ENCODE data around the gene TMEM9B.
"Not testable (repeated sequence)": the region's sequence is repeated elsewhere in the genome, so short reads cannot be mapped to it uniquely, and the experiment has no call there.

Gene TMEM9B

DNA sequence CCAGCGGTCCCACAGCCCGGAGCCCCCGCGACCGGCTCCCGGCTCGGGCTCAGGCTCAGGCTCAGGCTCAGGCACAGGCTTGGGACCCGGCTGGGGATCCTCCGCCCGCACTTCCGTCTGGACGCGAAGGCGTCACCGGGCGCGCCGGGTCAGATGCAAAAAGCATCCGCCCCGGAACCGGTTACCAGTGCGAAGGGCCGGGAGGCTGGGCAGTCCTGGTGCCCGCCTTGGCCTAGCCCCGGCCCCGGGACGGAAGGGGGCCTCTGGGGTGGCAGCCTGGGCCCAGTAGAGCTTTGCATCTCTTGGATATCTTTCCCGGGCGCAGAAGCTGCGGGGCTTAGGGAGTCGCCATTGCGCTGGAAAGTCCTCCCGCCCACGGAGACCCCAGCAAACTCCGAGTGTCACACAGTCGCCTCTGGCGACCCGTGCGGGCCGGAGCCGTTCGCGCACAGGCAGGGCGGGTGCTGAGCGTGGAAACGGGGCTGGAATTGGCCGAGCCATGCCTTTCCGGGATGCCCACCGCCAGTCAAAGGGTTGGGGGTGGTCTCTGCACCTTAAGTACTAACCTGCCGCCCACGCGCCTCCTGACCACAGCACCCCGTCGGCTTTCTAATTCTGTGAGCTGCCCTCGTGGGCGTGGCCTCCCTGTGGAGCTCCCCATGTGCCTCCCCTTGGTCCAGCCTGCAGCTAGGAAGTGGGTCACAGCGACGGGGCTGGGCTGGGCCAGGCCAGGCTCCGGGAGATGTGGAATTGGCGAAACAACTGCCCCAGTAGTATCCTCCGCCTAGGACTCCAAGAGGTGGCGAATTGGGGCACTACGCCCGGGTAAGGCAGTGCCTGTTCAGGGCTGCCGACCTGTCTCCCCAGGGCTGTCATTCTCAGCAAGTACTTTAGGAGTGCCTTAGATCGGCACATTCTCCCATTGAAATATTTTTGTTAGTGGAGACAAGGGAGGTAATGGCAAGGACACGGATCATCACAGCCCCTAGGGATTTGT, at the start of gene TMEM9B:
TMEM9B (minus strand) TSS at position 119 of the 997 bp plus-strand sequence. CDS start 129 bp downstream, outside the sequence.
- peak; percentile 83 for DNase-seq

DNA sequence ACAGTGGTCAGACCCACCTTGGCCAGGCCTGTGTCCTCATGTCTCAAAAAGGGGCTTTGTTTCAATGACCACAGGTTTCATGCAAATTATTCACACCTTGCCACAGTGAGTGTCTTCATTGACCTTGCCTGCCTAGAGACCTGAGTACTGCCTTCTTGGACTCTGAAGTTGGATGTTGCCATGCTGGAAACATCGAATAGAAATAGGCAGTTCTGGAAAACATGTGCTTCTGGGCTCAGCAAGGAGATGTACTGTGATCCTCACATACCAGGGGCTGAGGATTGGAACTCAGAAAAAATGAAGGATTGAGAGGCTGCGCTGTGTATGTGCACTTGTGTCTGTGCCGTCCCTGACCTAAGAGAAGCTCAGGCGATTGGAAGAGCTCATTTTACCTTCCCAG, 49.1 kb upstream of the TMEM9B start:
- no peak for DNase-seq

DNA sequence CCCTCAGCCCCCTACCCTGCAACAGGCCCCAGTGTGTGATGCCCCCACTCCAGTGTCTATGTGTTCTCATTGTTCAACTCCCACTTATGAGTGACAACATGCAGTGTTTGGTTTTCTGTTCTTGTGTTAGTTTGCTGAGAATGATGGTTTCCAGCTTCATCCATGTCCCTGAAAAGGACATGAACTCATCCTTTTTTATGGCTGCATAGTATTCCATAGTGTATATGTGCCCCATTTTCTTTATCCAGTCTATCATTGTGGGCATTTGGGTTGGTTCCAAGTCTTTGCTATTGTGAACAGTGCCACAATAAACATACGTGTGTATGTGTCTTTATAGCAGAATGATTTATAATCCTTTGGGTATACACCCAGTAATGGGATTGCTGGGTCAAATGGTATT, 45.3 kb upstream of the TMEM9B start:
- DNase-seq = not testable (repeated sequence)

DNA sequence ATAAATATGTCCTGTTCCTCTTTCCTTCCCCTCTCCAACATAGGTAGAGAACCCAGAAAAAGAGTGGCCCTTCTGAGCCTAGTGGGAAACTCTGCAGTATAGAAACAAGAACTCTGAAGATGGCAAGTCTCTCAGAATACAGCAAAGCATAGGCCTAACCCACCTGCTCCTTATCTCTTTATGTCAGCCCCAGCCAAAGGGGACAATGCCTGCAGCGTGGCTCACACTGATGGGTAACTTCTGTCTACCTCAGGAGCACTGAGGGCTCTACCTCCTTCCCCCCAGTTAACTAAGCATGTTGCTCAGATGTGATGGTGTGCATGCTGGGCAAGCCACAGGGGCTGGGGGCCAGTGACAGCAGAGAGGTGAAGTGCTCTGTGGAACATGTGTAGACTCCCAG, 44.4 kb upstream of the TMEM9B start:
- no peak for DNase-seq

DNA sequence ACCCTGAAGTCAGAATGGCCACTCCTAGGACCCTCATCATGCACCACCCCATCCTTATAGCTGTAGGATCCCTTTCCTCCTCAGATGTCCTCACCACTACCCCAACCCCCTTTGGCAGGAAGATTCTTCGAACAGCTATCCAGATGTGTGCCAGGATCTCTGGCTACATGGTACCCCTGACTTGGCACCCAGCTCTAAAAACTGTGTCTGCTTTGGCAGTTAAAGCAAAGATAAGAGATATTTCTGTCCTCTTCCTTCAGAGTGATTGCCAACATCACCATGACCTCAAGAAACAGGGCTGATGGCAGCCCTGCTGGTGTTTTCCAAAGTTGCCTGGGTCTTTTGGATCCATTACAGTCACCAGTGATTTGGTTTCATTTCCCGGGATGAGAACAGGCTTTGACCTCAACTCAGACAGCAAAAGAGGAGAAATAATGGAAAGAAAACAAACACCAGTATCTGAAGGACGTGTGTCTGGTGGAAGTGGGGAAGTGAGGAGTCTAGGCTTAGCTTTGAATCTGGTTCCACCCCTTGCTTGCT, 43.8 kb upstream of the TMEM9B start:
- DNase-seq = no peak

DNA sequence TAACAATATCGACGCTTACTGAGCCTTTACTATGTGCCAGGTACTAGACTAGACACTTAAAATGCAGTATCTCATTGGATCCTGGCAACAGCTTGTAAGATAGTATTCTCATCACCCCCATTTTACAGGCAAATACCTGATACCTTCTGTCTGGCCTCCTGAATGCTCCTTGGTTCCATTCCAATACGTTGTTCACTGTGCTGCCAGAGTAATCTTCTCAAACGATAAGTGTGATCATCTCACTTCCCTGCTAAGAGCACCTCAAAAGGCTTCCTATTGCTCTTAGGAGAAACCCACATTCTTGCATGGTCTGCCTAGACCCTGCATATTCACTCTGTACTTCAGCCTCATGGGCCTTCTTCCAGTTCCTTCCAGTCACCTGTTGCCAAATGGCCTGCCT, 40.8 kb upstream of the TMEM9B start:
- DNase-seq = no peak

DNA sequence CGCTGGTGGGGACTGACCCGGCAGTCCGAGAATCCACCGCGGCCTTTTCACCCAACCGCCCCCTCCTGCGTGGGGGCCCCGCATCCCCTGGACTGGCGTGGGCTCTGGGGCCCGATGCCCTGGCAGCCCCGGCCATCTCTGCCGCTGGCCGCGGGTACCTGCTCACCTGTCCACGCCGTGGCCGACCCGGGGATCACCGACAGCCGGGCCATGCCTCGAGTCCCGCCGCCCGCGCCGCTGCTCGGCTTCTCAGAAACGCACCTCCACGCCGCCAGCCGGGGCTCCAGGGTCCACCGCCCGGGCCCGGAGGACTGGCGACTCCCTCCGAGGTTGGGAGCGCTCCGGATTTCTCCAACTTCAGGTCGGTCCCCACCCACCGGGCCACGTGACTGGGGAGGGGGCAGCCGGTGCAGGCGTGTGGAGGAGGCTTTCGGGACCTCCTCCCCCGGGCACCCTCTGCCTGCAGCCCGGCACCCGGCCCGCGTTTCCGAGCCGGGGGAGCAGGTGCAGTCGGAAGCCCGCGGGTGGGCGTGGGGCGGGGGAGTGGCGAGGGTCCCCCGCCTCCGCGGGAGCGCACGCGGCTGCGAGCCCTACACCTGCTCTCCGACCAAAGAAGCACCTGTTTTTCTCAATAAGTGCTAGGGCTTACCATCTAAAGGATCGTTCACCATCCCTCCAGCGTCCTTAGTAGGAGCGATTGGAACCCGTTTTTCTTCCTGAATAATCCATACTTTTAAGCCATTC, 40.1 kb upstream of the TMEM9B start:
- DNase-seq = no peak

DNA sequence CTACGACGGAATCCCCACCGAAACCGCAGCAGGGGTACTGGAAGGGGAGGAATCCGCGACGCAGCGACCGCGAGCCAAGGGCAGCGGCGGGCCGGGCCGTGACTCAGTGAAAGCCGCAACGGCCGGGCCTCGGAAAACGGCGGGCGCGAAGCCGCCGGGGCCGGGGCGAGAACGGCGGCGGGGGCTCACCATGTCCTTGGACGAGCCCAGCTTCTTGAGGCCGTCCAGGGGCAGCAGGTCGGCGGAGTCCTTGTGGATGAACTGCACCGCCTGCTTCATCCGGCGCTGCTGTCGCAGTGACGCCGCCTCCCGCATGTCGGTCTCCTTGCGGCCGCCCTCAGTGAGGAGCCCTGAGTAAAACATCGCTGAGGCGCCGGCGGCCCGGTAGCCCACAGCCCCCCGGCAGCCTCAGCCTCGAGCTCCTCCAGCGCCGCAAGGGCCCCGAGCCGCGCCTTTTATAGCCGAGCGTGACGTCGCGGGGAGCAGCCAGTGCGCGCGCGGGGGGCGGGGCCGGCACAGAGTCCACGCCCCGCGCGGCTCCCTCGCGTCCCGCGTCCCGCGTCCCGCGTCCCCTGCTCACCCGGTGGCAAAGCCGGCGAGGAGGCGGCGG, 39.4 kb upstream of the TMEM9B start, which contains the start of gene NRIP3:
NRIP3 (minus strand) TSS at position 429 of the 610 bp plus-strand sequence; CDS start at position 363, 66 bp downstream.
- DNase-seq = peak; percentile 70

DNA sequence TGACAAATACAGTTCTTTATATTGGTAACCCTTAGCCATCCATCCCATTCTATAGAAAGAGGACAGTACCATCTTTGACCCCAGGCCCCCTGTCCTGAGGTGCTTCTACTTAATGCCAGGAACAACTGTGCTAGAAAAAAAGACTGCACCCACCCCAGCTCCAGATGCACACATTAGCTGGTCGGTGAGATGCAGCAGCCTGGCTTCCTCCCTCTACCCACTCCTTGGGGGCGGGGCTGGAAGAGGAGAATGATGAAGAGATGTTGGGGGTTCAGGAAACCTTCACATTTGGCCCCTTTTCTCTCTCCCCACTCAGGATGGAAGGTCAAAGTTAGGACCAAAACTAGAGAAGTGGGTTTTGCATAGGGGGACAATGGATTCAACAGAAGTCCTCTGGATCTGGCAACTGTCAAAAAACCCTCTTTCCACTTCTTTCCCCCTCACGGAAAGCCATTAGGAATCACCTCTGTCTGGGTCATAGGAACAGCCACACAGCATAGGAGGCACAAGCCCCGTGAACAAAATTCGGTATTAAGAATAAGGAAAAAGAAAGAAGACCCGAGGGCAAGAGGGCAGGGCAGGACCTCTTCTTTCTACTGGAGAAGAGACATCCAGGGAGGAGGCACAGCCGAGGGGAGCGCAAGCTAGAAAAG, 38.8 kb upstream of the TMEM9B start:
- DNase-seq = peak; percentile 25

DNA sequence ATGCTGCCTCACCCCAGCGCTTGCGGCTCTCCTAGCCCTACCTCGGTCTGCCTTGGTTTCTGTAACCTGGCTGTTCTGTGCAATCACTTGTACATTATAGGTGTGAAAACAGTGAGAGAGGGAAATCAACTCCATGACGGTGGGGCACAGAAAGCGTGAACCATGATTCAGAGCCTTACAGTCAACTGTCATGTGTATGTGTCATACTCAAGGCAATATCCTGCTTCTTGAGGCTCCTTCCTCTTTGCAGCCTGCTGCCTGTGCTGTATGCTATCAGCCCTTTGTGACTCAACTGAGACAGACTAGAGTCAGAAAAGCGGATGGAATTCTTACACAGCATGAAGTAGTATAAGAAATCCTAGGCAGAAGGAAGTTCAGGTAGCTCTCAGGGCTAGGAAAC, 37.5 kb upstream of the TMEM9B start:
- peak; percentile 69 for DNase-seq

DNA sequence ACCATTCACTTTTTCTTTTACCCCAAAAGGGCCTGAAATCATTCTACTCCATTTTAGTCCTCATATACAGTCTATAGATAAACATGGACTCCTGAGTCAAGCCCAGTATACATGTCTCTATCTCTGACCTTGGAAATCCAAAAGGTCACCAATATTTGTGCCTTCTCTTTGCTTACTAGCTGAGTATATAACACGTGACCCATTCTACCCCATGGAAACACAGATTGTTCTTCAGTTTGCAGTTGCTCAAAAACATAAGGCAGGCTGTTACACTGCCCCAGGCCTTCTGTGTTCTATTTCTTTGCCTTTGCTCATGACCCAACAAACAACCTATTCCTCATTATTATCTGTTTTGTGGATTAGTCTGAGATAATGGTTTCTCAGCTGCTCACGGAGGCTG, 33.8 kb upstream of the TMEM9B start:
- no peak for DNase-seq

DNA sequence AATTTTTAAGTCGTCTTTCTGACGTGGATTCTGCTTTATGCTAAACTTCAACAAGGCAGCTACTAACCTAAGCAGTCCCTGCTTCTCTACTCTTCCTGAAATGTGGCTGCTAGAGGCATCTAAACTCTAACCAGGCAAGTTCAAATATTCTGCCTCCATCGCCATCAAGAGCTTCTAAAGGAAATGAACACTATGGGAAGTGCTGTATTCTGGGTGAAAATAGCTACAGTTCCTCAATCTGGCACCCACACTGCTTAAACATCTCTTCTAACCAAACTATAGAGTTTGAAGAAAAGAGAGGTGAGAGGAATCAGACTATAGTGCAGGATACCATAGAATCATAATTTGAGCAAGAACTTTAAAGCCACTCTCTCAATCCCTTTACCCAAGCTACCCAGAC, 33.2 kb upstream of the TMEM9B start:
- no peak for DNase-seq

DNA sequence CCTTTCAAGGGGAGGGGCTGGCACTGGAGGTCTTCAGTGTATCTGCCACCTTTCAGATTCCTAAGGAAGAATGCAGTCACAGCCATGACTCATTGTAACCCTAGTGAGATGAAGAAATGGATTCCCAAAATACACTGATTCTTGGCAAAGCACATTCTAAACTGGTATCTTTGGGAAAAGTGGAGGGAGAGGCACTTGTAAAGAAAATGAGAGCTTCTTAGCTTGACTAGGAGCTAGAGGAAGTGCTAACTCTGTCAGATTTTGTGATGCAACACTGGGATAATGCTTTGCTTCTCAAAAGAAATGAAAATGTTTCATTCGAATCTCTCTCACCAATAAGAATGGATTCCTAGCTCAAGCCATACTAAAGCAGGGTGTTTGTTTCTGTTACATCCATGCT, 25.2 kb upstream of the TMEM9B start:
- no peak for DNase-seq

DNA sequence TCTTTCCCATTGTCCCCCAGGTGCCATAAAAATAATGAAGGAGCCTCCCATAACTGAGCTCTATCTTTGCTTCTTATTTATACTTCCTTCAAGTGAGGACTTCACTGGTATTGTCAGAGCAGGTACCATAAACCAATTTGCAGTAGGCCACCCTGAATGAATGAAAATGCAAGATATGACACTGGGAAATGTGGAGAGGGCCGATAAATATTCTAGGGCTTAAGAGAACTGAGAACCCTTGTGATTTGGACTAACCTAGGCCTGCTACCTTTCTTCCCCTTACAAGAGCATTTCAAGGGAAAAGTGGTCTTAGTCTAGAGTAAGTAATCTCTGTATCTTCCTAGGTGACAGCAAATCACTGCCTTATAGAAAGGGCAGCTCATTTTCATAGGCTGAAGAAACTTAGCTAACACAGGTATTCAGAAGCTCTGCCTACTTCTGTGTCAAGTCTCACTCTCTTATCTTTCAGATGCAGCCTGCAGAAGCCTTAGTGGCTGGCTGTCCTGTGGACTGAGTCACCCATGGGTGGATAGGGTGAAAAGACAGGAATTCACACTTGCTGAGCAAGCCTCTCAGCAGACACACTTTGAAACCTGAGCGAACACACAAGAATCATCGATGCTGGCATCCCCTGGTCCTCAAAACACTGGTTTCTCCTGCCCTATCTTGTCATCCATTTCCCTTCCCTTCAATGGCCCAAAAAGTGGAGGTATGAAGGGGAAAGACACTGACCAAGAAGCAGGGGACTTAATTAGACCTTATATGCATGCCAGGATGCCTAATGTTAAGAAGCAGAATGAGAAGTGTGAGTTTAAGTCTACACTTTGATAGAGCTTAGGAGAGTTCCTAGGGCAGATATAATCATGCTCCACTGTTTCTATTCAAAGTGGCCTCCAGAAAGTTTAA, 24.3 kb upstream of the TMEM9B start:
- no peak for DNase-seq

DNA sequence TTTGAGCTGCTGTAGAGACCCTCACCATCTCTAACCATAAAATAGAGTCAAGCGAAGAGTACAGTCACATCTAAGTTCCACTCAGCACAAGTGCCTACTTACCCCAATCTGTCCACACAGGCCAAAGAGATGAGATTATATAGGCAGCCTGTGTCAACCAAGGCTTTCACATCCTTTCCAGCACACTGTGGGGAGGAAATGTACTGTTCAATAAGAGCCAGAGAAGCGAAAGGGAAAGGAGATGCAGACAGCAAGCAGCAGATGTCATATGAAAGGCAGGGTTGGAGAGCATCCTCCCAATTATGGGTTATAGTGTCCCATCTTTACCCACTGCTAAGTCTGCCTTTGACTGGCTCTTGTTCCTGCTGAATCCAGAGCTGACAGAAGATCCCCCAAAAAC, 23.2 kb upstream of the TMEM9B start:
- no peak for DNase-seq

DNA sequence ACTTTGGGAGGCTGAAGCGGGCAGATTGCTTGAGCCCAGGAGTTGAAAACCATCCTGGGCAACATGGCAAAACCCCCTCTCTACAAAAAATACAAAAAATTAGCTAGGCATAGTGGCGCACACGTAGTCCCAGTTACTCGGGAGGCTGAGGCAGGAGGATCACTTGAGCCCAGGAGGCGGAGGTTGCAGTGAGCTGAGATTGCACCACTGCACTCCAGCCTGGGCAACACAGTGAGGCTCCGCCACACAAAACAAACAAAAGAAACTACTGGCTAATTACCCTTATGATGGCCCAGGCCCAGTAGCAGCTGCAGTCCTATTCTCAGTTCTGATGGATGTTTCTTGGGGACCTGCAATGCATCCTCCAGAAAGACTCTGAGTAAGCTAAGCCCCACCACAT, 22.5 kb upstream of the TMEM9B start:
- not testable (repeated sequence) for DNase-seq

DNA sequence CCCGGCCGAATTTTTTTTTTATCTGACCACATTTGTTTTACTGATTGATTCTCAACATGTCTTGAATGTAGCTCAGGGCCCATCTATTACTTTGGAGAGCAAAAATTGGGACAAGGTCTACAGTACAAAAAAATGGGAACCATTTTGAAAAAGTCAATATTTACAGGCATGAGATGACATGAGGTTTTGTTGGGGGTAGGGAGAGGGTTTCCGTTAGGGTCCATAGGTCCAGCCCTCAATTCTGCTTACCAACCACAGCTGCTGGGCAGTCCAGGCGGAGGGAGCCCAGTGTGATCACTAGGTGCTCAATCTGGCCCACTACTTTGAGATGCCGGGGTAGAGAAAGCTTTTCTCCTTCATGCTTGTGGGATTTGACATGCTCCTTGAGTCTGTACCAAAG, 21.2 kb upstream of the TMEM9B start:
- no peak for DNase-seq

DNA sequence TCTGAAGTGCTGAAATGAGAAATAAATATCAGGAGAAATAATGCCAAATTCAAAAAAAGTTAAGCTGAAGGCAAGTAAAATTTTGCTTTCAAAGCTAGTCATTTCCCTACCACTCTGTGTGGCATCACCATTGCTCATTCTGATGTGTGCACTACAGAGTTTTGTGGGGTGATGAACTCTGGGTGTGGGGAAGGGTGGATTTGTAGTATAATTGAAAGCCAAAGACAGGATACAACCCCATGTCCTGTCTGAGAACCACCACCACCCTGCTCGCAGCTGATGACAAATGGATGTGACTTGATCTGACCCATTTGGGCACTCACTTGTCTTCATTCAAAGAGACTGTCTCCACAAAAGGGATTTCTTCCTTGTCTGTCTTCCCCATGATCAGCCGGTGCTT, 19.3 kb upstream of the TMEM9B start:
- DNase-seq = no peak

DNA sequence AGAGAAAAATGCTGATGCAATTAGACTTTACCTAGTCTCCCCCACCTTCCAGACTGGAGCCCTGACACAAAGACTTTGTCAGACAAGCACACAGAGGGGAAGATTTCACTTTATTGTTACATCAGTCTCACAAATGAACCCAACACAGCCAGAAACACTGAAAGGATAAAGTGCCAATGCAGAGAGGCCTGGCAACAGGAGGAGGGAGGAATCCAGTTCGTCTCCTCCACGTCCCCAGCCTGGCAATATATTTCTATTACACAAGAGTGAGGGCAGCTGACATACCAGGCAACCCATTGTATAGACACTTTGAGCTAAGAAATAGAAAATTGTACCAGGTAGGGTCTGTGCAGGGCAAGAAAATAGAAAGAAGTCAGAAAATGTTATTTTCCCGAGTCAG, 16.2 kb upstream of the TMEM9B start:
- DNase-seq = no peak

DNA sequence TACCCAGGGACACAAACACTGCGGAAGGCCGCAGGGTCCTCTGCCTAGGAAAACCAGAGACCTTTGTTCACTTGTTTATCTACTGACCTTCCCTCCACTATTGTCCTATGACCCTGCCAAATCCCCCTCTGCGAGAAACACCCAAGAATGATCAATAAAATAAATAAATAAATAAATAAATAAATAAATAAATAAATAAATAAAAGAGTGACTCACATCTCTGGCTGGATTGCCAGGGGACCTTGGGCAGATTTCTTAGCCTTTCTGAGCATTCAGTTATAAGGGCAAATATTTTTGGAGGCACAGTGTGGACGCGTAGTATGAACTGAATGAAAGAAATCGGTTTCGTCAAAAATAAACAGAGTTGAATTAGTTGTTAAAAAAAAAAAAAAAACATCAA, 15.1 kb upstream of the TMEM9B start:
- not testable (repeated sequence) for DNase-seq

DNA sequence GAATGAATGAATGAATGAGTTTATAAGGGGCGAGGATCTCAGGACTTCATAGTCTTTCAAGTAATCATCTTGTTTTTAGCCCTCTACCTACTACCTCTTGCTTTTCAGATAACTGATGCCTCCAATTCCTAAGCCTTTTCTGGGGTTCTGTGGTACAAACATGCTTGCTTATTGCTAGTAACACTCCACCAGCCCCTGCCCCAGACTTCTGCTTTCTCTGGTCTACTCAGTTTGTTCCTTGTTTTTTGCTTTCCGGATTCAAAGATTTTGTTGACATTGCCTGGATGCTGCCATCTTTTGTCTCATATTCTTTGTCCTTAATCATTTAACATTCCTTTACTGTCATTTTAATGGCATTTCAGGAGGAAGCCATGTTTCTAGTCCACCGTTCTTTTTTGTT, 8.9 kb upstream of the TMEM9B start:
- no peak for DNase-seq

DNA sequence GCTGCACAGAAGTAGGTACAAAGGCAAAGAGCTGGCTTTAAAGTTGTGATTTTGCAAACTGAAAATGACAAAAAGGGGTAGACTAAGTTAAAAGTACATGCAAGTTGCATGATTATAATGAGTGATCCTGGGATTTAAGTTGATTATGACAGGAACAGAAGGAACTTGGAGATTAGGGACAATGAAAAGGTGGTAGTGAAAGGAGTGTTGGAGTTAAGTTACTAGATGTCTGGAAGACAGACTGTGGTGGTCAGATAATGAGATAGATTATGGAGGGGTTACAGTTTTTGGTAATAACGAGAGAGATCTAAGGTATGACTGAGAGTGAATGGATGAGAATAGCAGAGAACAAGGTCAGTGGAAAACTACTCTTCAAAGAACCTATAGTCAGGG, 7.7 kb upstream of the TMEM9B start:
- no peak for DNase-seq

All from stimulated activated CD4-positive, alpha-beta T cell treated with anti-CD3 and anti-CD28 coated beads, Interleukin-4, amount 100 ng/mL, for 24 hours (primary cell).